Ascending aorta (tissue), 2 donors: ENCODE measurements around the gene CACNA1D. TPM values are rescaled to one million over a fixed set of nuclear protein-coding genes. Genes with fewer than 3 reads are reported as not detected.

ENCODE experiments used
- DNase-seq, 2 donors: peaks; one replicate each; pipeline ENCODE4 v3.0.0-alpha.2; 2019; ENCODE audit warnings: low spot score in 2 of 2
- H3K27ac ChIP-seq, 2 donors: fragments of 200-600 bp; sonication (generic); one replicate each; pipeline ENCODE4 v1.5.1; 2016 to 2017; ENCODE audit warnings: mild to moderate bottlenecking in 1 of 2
- H3K27me3 ChIP-seq: fragments of 200-600 bp; sonication (generic); one replicate; pipeline ENCODE4 v1.5.1; 2017
- H3K36me3 ChIP-seq, 2 donors: fragments of 200-600 bp; sonication (generic); one replicate each; pipeline ENCODE4 v1.5.1; 2016
- H3K4me1 ChIP-seq, 2 donors: fragments of 200-600 bp; sonication (generic); one replicate each; pipeline ENCODE4 v1.5.1; 2016 to 2017; ENCODE audit warnings: mild to moderate bottlenecking in 1 of 2
- H3K4me3 ChIP-seq, 2 donors: fragments of 200-600 bp; sonication (generic); one replicate each; pipeline ENCODE4 v1.5.1; 2016 to 2017; ENCODE audit warnings: mild to moderate bottlenecking in 1 of 2
- H3K9me3 ChIP-seq, 2 donors: fragments of 200-600 bp; sonication (generic); one replicate each; pipeline ENCODE4 v1.5.1; 2016
- intact Hi-C: fragments of 100-400 bp; cut with DNase I; formaldehyde crosslinking; loops from one replicate; pipeline ENCODE4 v1.15.1; 2023
- total RNA-seq: library from RNA; depleted of rRNA; stranded (reverse); fragments of >200 nt; gene quantifications from one replicate; pipeline ENCODE4 v1.1.0, GENCODE V29; 2016
- TF ChIP-seq, protein P1 (sequence below), 3 experiments: fragments of 200-600 bp in 2 of 3; fragments of 450-650 bp in 1 of 3; sonication (generic) in 2 of 3; IDR thresholded peaks; one replicate each; pipeline ENCODE4 v1.5.1; 2016 to 2019; ENCODE audit warnings: antibody characterized with exemption in 3 of 3, mild to moderate bottlenecking in 1 of 3, moderate library complexity in 1 of 3

Gene CACNA1D
- total RNA-seq, 1 donor from 2014 or later, result 0.43 TPM

DNA sequence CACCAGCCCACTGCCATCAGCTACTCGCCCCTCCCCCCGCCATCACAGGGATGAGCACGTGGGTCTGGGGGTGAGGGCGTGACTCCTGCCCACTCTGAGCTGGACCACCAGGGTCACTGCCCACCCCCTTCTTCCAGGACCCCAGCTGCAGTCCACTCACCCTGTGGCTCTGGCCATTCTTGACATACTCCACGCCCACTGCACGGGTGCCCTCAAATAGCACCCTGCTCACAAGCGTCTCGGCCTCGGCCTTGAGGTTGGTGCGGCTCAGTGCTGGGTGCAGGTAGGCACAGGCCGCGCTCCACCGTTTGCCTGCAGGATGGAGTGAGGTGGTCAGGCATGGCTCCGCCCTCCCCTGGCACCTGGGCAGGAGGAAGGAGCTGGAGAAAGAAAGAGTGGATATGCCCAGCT is 327.9 kb downstream of the CACNA1D start:
- Histone ChIP-seq H3K4me3 (no peak overlapping the region), H3K4me1 (no peaks in the 10 kb centered on the region), H3K27ac (no peak overlapping the region), H3K27me3 (no peaks in the 10 kb centered on the region), H3K9me3 (no peaks in the 10 kb centered on the region), H3K36me3 (no peaks in the 10 kb centered on the region)
- intact Hi-C loops, result no loop called here
- no peak for DNase-seq
- TF ChIP-seq, protein P1, sequence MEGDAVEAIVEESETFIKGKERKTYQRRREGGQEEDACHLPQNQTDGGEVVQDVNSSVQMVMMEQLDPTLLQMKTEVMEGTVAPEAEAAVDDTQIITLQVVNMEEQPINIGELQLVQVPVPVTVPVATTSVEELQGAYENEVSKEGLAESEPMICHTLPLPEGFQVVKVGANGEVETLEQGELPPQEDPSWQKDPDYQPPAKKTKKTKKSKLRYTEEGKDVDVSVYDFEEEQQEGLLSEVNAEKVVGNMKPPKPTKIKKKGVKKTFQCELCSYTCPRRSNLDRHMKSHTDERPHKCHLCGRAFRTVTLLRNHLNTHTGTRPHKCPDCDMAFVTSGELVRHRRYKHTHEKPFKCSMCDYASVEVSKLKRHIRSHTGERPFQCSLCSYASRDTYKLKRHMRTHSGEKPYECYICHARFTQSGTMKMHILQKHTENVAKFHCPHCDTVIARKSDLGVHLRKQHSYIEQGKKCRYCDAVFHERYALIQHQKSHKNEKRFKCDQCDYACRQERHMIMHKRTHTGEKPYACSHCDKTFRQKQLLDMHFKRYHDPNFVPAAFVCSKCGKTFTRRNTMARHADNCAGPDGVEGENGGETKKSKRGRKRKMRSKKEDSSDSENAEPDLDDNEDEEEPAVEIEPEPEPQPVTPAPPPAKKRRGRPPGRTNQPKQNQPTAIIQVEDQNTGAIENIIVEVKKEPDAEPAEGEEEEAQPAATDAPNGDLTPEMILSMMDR (IDR thresholded peaks at IDR 0.05), result no peak

DNA sequence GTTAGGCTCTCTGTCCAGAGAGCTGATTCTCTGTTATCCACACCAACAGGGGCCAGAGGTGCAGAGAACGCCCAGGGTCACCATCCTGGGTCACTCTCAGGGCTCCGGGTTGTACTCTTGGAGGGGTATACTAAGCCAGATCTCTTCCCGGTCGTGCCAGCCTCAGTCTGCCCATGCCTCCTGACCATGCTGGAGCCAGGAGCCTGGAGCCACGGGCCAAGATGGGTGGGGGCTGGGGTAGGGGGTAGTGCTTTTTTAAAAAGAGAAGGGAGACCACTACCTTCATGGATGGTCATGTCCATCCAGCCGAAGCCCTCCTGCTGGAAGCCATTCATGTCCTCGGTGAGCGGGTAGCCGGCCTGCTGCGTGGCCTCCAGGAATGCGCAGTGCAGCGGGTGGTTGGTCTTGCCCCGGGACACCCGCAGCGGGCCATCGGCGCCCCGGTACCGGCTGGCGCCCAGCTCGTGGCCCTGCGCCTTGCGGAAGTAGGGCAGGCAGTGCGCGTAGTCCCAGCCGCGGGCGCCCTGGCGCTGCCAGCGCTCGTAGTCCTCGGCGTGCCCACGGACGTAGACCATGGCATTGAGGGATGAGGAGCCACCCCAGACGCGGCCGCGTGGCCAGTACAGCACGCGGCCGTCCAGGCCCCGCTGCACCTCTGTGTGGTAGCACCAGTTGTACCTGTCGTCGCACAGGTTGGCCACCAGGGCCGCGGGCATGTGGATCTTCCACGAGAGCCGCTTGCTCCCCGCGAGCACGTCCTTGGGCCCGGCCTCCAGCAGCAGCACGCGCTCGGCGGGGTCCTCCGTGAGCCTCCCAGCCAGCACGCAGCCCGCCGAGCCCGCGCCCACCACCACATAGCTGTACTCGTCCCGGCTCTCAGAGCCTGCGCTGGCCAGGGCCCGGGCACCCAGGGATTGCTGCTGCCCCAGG is 328.9 kb downstream of the CACNA1D start:
- H3K4me1 ChIP-seq, result no peaks in the 10 kb centered on the region
- TF ChIP-seq, protein P1 (IDR thresholded peaks at IDR 0.05), result no peak
- no peaks in the 10 kb centered on the region for H3K9me3 ChIP-seq
- H3K36me3 ChIP-seq, result no peaks in the 10 kb centered on the region
- no peak overlapping the region for H3K27ac ChIP-seq
- intact Hi-C loops, result no loop called here
- no peak for DNase-seq
- H3K4me3 ChIP-seq, result no peak overlapping the region
- no peaks in the 10 kb centered on the region for H3K27me3 ChIP-seq

DNA sequence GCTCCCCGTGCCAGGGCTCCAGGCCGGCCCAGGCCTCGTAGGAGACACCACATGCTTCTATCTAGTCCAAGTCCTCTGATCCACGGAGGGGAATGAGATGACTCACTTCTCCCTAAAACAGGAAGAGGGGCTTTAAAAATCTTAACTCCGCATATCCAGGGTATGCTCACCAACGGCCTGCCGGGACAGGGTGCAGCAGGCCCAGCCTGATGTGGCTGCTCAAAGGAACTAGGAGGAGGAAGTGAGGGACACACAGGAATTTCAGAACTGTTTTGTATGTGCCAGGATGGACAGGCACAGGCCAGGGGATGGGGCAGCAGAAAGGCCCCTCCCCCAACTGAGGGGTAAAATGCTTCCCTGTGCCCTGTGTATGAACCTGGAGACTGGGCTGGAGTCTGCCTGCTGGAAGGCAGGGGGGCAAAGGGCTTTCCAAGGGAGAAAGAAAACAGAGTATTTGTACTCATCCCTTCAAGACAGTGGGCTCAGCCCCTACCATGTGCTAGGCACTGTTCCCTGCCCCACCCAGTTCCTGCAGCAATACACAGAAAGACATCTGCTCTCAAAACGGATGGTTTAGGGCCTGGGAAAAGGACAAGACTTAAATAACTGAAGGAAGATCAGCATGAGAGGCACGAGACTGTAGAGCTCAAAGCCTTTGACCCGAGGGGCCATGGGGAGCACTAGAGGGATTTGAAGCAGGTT is 329.7 kb downstream of the CACNA1D start:
- H3K9me3 ChIP-seq, result no peaks in the 10 kb centered on the region
- H3K4me3 ChIP-seq, result no peak overlapping the region
- no peak for DNase-seq
- H3K27ac ChIP-seq, result no peak overlapping the region
- intact Hi-C loops, result no loop called here
- TF ChIP-seq, protein P1 (IDR thresholded peaks at IDR 0.05), result no peak
- no peaks in the 10 kb centered on the region for H3K4me1 ChIP-seq
- no peaks in the 10 kb centered on the region for H3K36me3 ChIP-seq
- H3K27me3 ChIP-seq, result no peaks in the 10 kb centered on the region

DNA sequence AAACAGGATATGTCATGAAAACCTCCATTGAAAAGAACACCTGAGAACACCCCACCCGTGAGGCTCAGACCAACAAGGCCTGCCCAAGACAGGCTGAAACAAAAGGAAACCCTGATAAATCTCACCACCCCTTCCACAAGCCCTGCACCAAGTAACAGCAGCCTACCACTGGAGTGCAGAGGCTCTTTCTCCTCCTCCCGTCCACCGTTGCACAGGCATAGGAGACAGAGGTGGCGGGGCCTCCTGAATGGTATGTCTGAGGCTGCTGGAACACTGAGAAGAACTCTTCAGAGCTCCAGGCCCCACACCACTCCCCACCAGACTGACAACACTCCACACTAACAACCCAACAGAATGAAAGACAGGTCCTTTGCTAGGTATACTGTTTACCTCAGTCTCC is 330.4 kb downstream of the CACNA1D start:
- no peak overlapping the region for H3K27ac ChIP-seq
- intact Hi-C loops, result no loop called here
- H3K36me3 ChIP-seq, result no peaks in the 10 kb centered on the region
- no peaks in the 10 kb centered on the region for H3K27me3 ChIP-seq
- H3K4me1 ChIP-seq, result no peaks in the 10 kb centered on the region
- no peaks in the 10 kb centered on the region for H3K9me3 ChIP-seq
- TF ChIP-seq, protein P1 (IDR thresholded peaks at IDR 0.05), result no peak
- DNase-seq, result no peak
- no peak overlapping the region for H3K4me3 ChIP-seq

DNA sequence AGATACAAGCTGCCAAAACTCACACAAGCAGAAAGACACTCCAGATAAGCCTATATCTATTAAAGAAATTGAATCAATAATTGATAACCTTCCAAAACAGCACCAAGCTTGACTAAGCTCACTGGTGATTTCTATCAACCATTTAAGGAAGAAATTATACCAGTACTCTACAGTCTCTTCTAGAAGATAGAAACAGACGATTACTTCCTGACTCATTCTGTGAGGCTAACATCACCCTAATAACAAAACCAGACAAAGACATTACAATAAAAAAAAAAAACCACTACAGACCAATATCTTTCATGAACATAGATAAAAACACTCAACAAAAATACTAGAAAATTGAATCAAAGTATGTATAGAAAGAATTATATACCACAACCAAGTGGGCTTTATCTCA is 331.6 kb downstream of the CACNA1D start:
- H3K4me3 ChIP-seq, result no peak overlapping the region
- intact Hi-C loops, result no loop called here
- no peaks in the 10 kb centered on the region for H3K4me1 ChIP-seq
- no peaks in the 10 kb centered on the region for H3K27me3 ChIP-seq
- H3K9me3 ChIP-seq, result no peaks in the 10 kb centered on the region
- no peak for DNase-seq
- TF ChIP-seq, protein P1 (IDR thresholded peaks at IDR 0.05), result no peak
- no peaks in the 10 kb centered on the region for H3K36me3 ChIP-seq
- H3K27ac ChIP-seq, result no peak overlapping the region
